Vagina (tissue), 2 donors: ENCODE results near the gene RUFY3. TPM values are rescaled to one million over a fixed set of nuclear protein-coding genes. Genes with fewer than 3 reads are reported as not detected.
"Not testable (repeated sequence)": the region's sequence is repeated elsewhere in the genome, so short reads cannot be mapped to it uniquely, and the experiment has no call there.

Experiments used
- DNase-seq, 2 donors: peaks; one replicate each; pipeline ENCODE4 v3.0.0-alpha.2; 2017; ENCODE audit errors: extremely low spot score in 2 of 2
- H3K27ac ChIP-seq: fragments of 200-600 bp; sonication (generic); one replicate; pipeline ENCODE4 v1.5.1; 2019
- H3K27me3 ChIP-seq: fragments of 200-600 bp; sonication (generic); one replicate; pipeline ENCODE4 v1.5.1; 2019
- H3K36me3 ChIP-seq, 2 donors: fragments of 200-600 bp; sonication (generic); one replicate each; pipeline ENCODE4 v1.5.1; 2017 to 2019
- H3K4me1 ChIP-seq: fragments of 200-600 bp; sonication (generic); one replicate; pipeline ENCODE4 v1.5.1; 2019
- H3K4me3 ChIP-seq, 2 donors: fragments of 200-600 bp; sonication (generic); 1 replicate in 1 of 2; 2 replicates in 1 of 2; pipeline ENCODE4 v1.5.1; 2016 to 2019
- H3K9me3 ChIP-seq: fragments of 200-600 bp; sonication (generic); one replicate; pipeline ENCODE4 v1.5.1; 2019
- CTCF ChIP-seq, 3 experiments: fragments of 450-650 bp in 2 of 3; fragments of 200-600 bp in 1 of 3; sonication (generic) in 1 of 3; IDR thresholded peaks; one replicate each; pipeline ENCODE4 v1.5.1; 2017 to 2019; ENCODE audit warnings: antibody characterized with exemption in 3 of 3, mild to moderate bottlenecking in 2 of 3, moderate library complexity in 2 of 3
- POLR2A ChIP-seq, 2 donors: fragments of 450-650 bp; IDR thresholded peaks; one replicate each; pipeline ENCODE4 v1.6.1; 2017; ENCODE audit warnings: antibody characterized with exemption in 2 of 2, mild to moderate bottlenecking in 2 of 2, moderate library complexity in 2 of 2
- POLR2AphosphoS5 ChIP-seq, 2 donors: sonication (generic); formaldehyde crosslinking; IDR thresholded peaks; one replicate each; pipeline ENCODE4 v1.9.0; 2017; ENCODE audit warnings: antibody characterized with exemption in 2 of 2, mild to moderate bottlenecking in 2 of 2, low read depth in 1 of 2; ENCODE audit not compliant: insufficient read depth in 1 of 2
- intact Hi-C: fragments of 100-400 bp; cut with DNase I; formaldehyde crosslinking; loops from one replicate; pipeline ENCODE4 v1.15.1; 2023
- total RNA-seq: library from RNA; depleted of rRNA; stranded (reverse); fragments of >200 nt; gene quantifications from one replicate; pipeline ENCODE4 v1.2.3, GENCODE V29; 2016

Gene RUFY3
- total RNA-seq, 1 donor from 2014 or later = 71.2 TPM

- intact Hi-C loops = no loop called here
- DNase-seq = no peak
- no peak for TF ChIP-seq CTCF (IDR thresholded peaks at IDR 0.05)
- TF ChIP-seq POLR2A (IDR thresholded peaks at IDR 0.05) = no peak
- TF ChIP-seq POLR2AphosphoS5 (IDR thresholded peaks at IDR 0.05; ENCODE audit: insufficient read depth in 1 of 2, low read depth in 1 of 2) = no peak
- Histone ChIP-seq H3K27me3 (no peaks in the 10 kb centered on the region), H3K9me3 (no peaks in the 10 kb centered on the region), H3K4me1 (peaks cover 31% of the 10 kb centered on the region), H3K27ac (no peak overlapping the region), H3K4me3 (no peak overlapping the region), H3K36me3 (peaks cover 0 to 28% of the 10 kb centered on the region in 2 donors)
These were observed 39.6 kb downstream of the RUFY3 start for GRCh38 chr4:70761276-70761816.

- H3K27me3 ChIP-seq = no peaks in the 10 kb centered on the region
- no peak overlapping the region for H3K27ac ChIP-seq
- no peak for DNase-seq
- H3K36me3 ChIP-seq = peaks cover 0 to 57% of the 10 kb centered on the region in 2 donors
- H3K9me3 ChIP-seq = no peaks in the 10 kb centered on the region
- H3K4me3 ChIP-seq = no peak overlapping the region
- TF ChIP-seq CTCF (IDR thresholded peaks at IDR 0.05) (no peak), POLR2A (IDR thresholded peaks at IDR 0.05) (no peak), POLR2AphosphoS5 (IDR thresholded peaks at IDR 0.05; ENCODE audit: insufficient read depth in 1 of 2, low read depth in 1 of 2) (no peak)
- intact Hi-C loops = no loop called here
- H3K4me1 ChIP-seq = peaks cover 12% of the 10 kb centered on the region
These were observed 43.6 kb downstream of the RUFY3 start for GRCh38 chr4:70765368-70765767.

- H3K9me3 ChIP-seq = no peaks in the 10 kb centered on the region
- no peak for DNase-seq
- H3K36me3 ChIP-seq = peaks cover 0 to 70% of the 10 kb centered on the region in 2 donors
- H3K27ac ChIP-seq = no peak overlapping the region
- intact Hi-C loops = no loop called here
- no peaks in the 10 kb centered on the region for H3K27me3 ChIP-seq
- no peaks in the 10 kb centered on the region for H3K4me1 ChIP-seq
- TF ChIP-seq POLR2AphosphoS5 (IDR thresholded peaks at IDR 0.05; ENCODE audit: insufficient read depth in 1 of 2, low read depth in 1 of 2) = no peak
- no peak for TF ChIP-seq POLR2A (IDR thresholded peaks at IDR 0.05)
- TF ChIP-seq CTCF (IDR thresholded peaks at IDR 0.05) = no peak
- no peak overlapping the region for H3K4me3 ChIP-seq
These were observed 46.7 kb downstream of the RUFY3 start for GRCh38 chr4:70768301-70768948.

- H3K4me1 ChIP-seq, H3K27me3 ChIP-seq, H3K9me3 ChIP-seq, DNase-seq, H3K4me3 ChIP-seq, intact Hi-C loops, H3K27ac ChIP-seq: not testable (repeated sequence)
- peaks cover 0 to 63% of the 10 kb centered on the region in 2 donors for H3K36me3 ChIP-seq
These were observed 47.6 kb downstream of the RUFY3 start for GRCh38 chr4:70769396-70769795.

GRCh38 chr4:70772929-70773555 is 51.3 kb downstream of the RUFY3 start:
- Histone ChIP-seq H3K4me1 (no peaks in the 10 kb centered on the region), H3K27ac (no peak overlapping the region), H3K36me3 (peaks cover 0 to 47% of the 10 kb centered on the region in 2 donors), H3K4me3 (no peak overlapping the region), H3K9me3 (no peaks in the 10 kb centered on the region), H3K27me3 (no peaks in the 10 kb centered on the region)
- DNase-seq = no peak
- TF ChIP-seq CTCF (IDR thresholded peaks at IDR 0.05) (no peak), POLR2A (IDR thresholded peaks at IDR 0.05) (no peak), POLR2AphosphoS5 (IDR thresholded peaks at IDR 0.05; ENCODE audit: insufficient read depth in 1 of 2, low read depth in 1 of 2) (no peak)
- intact Hi-C loops = no loop called here
